Smooth muscle cell (in vitro differentiated cells): ENCODE results near the gene PTPRF. TPM values are rescaled to one million over a fixed set of nuclear protein-coding genes. Genes with fewer than 3 reads are reported as not detected.
A peak's percentile ranks its signal among the peaks of the same experiment; 100 is the strongest.

ENCODE experiments used
- DNase-seq: peaks from one replicate; lab custom pipeline; 2025; ENCODE audit not compliant: unreplicated experiment; lab: John Stamatoyannopoulos, UW
- H2AFZ ChIP-seq: fragments of 200-600 bp; sonication (generic); 2 replicates; pipeline ENCODE4 v1.6.0; 2016; ENCODE audit warnings: antibody characterized with exemption, low read depth, mild to moderate bottlenecking
- H3F3A ChIP-seq: fragments of 200-600 bp; sonication (generic); 2 replicates; pipeline ENCODE4 v1.6.0; 2017; ENCODE audit warnings: antibody characterized with exemption, low read depth
- H3K27ac ChIP-seq: fragments of 200-600 bp; sonication (generic); 2 replicates; pipeline ENCODE4 v1.5.1; 2016; ENCODE audit warnings: low read depth, mild to moderate bottlenecking
- H3K27me3 ChIP-seq: fragments of 200-600 bp; sonication (generic); 2 replicates; pipeline ENCODE4 v1.6.1; 2016; ENCODE audit warnings: low read depth, mild to moderate bottlenecking
- H3K36me3 ChIP-seq: fragments of 200-600 bp; sonication (generic); 2 replicates; pipeline ENCODE4 v1.5.1; 2016; ENCODE audit warnings: low read depth
- H3K4me1 ChIP-seq: fragments of 200-600 bp; sonication (generic); 2 replicates; pipeline ENCODE4 v1.5.1; 2016; ENCODE audit warnings: low read depth
- H3K4me2 ChIP-seq: fragments of 200-600 bp; sonication (generic); 2 replicates; pipeline ENCODE4 v1.6.0; 2016; ENCODE audit warnings: mild to moderate bottlenecking
- H3K4me3 ChIP-seq: fragments of 200-600 bp; sonication (generic); 2 replicates; pipeline ENCODE4 v1.5.1; 2016; ENCODE audit warnings: mild to moderate bottlenecking
- H3K79me2 ChIP-seq: fragments of 200-600 bp; sonication (generic); 2 replicates; pipeline ENCODE4 v1.6.0; 2016; ENCODE audit warnings: low read depth, mild to moderate bottlenecking
- H3K9ac ChIP-seq: fragments of 200-600 bp; sonication (generic); 2 replicates; pipeline ENCODE4 v1.6.0; 2016; ENCODE audit warnings: low read depth
- H3K9me3 ChIP-seq: fragments of 200-600 bp; sonication (generic); replicated peaks from 2 replicates; pipeline ENCODE4 v1.5.1; 2016; ENCODE audit warnings: low read depth
- H4K20me1 ChIP-seq: fragments of 200-600 bp; sonication (generic); 2 replicates; pipeline ENCODE4 v1.6.0; 2016; ENCODE audit warnings: low read depth
- WGBS: methylation state at CpG from one replicate; pipeline ENCODE4 v1.1.7; 2016; ENCODE audit warnings: low lambda C conversion rate; 5-methylcytosine and 5-hydroxymethylcytosine counted together
- polyA plus RNA-seq: library from polyadenylated mRNA; unstranded; fragments of >200 nt; fragmentation: Nextera tagmentation; extraction: Ambion mirVana; gene quantifications from 2 replicates; pipeline ENCODE4 v1.2.1, GENCODE V29; 2016
- total RNA-seq: library from RNA; depleted of rRNA; stranded (reverse); fragments of >200 nt; gene quantifications from 2 replicates; pipeline ENCODE4 v1.2.3, GENCODE V29; 2014
- TF ChIP-seq, protein P1 (sequence below): fragments of 200-600 bp; sonication (generic); IDR thresholded peaks from 2 replicates; pipeline ENCODE4 v1.5.1; 2017; ENCODE audit warnings: borderline replicate concordance, mild to moderate bottlenecking, antibody characterized with exemption; ENCODE audit not compliant: insufficient read depth, poor library complexity, severe bottlenecking

Gene PTPRF
- 51.5 and 71.0 TPM in 2 replicates for total RNA-seq
- 39.9 and 69.9 TPM in 2 replicates for polyA plus RNA-seq

DNA sequence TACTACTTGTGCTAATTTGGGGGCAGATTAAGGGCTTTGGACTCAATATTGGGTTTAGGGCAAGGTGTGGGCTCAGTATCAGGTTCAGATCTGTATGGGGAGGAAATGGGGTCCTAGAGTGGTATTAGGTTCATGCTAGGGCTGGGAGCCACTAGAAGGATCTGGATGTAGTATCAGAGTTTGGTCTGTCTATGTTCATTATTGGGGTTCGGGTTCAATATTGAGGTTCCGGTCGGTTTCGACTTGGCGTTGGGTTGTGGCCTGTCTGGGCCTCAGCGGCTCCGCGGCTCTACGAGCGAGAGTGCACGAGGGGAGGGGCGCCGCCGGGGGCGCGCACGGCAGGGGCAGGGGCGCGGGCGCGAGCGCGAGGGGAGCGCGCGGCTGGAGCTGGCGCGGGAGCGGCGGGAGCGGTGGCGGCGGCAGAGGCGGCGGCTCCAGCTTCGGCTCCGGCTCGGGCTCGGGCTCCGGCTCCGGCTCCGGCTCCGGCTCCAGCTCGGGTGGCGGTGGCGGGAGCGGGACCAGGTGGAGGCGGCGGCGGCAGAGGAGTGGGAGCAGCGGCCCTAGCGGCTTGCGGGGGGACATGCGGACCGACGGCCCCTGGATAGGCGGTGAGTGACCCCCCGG, at the start of gene PTPRF:
Gene PTPRF, plus strand, starts transcription at position 401 of the 624 bp plus-strand sequence. CDS start 14,193 bp downstream, outside the sequence.
- DNase-seq = peak; percentile 12
- 1% methylated on average over 22 of the region's 58 CpGs for WGBS

DNA sequence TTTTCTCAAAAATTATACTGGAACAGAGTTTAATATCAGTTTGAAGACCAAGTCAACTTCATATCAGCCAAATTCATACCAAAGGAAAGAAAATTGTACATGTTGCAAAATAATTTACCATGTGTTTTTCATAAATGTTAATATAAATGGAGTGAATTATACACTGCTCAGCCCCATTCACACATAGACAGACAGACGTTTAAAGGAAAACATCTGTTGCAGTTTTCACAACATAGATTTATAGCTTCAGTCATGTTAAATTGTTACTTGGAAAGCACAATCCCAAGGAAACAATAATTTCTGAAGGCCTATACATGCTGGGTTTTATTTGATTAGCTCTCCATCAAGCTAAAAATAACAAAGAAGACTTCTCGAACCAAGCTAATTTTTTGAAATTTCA, 49.2 kb upstream of the PTPRF start:
- no peaks in the 10 kb centered on the region for H3K27me3 ChIP-seq
- H3K27ac ChIP-seq = no peak overlapping the region
- H3K9ac ChIP-seq = no peak overlapping the region
- TF ChIP-seq, protein P1, sequence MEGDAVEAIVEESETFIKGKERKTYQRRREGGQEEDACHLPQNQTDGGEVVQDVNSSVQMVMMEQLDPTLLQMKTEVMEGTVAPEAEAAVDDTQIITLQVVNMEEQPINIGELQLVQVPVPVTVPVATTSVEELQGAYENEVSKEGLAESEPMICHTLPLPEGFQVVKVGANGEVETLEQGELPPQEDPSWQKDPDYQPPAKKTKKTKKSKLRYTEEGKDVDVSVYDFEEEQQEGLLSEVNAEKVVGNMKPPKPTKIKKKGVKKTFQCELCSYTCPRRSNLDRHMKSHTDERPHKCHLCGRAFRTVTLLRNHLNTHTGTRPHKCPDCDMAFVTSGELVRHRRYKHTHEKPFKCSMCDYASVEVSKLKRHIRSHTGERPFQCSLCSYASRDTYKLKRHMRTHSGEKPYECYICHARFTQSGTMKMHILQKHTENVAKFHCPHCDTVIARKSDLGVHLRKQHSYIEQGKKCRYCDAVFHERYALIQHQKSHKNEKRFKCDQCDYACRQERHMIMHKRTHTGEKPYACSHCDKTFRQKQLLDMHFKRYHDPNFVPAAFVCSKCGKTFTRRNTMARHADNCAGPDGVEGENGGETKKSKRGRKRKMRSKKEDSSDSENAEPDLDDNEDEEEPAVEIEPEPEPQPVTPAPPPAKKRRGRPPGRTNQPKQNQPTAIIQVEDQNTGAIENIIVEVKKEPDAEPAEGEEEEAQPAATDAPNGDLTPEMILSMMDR = no peak
- no peaks in the 10 kb centered on the region for H3K36me3 ChIP-seq
- no peaks in the 10 kb centered on the region for H4K20me1 ChIP-seq
- no peak overlapping the region for H2AFZ ChIP-seq
- no peaks in the 10 kb centered on the region for H3K9me3 ChIP-seq
- DNase-seq = no peak
- H3K79me2 ChIP-seq = no peaks in the 10 kb centered on the region
- H3K4me2 ChIP-seq = no peak overlapping the region
- no peaks in the 10 kb centered on the region for H3F3A ChIP-seq
- WGBS = 88% methylated on average over 2 of the region's 2 CpGs
- no peak overlapping the region for H3K4me3 ChIP-seq
- no peaks in the 10 kb centered on the region for H3K4me1 ChIP-seq

More for the DNA sequence above, at the start of gene PTPRF:
- H4K20me1 ChIP-seq = peaks cover 38% of the 10 kb centered on the region
- H3K27me3 ChIP-seq = no peaks in the 10 kb centered on the region
- H3K4me2 ChIP-seq = peak within 1 kb of the TSS; percentile 94
- peaks cover 25% of the 10 kb centered on the region for H3K4me1 ChIP-seq
- peaks cover 33% of the 10 kb centered on the region for H3K79me2 ChIP-seq
- no peaks in the 10 kb centered on the region for H3K9me3 ChIP-seq
- H3K36me3 ChIP-seq = no peaks in the 10 kb centered on the region
- H2AFZ ChIP-seq = peak within 1 kb of the TSS; percentile 94
- H3K9ac ChIP-seq = peak within 1 kb of the TSS; percentile 54
- H3F3A ChIP-seq = peaks cover 9% of the 10 kb centered on the region
- TF ChIP-seq, protein P1 = no peak
- peak within 1 kb of the TSS; percentile 83 for H3K4me3 ChIP-seq
- no peak within 1 kb of the TSS for H3K27ac ChIP-seq

DNA sequence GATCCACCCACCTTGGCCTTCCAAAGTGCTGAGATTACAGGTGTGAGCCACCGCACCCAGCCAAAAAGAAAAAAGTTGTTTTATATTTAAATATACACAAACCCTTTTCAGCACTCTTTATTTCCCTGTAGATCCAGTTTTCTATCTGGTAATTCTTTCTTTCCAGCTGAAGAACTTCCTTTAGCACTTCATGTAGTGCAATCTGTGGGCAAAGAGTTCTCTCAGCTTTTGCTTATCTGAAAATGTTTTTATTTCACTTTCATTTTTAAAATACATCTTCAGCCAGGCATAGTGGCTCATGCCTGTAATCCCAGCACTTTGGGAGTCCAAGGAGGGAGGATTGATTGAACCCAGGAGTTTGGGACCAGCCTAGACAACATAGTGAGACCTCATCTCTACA, 48.5 kb upstream of the PTPRF start:
- Histone ChIP-seq H3K79me2 (no peaks in the 10 kb centered on the region), H3F3A (no peaks in the 10 kb centered on the region), H3K4me3 (no peak overlapping the region), H2AFZ (no peak overlapping the region), H3K4me2 (no peak overlapping the region), H3K27ac (no peak overlapping the region), H3K36me3 (no peaks in the 10 kb centered on the region), H3K4me1 (no peaks in the 10 kb centered on the region), H3K9me3 (no peaks in the 10 kb centered on the region), H3K9ac (no peak overlapping the region), H3K27me3 (no peaks in the 10 kb centered on the region), H4K20me1 (no peaks in the 10 kb centered on the region)
- TF ChIP-seq, protein P1 = no peak
- no peak for DNase-seq
- 94% methylated on average over 1 of the region's 1 CpG for WGBS

DNA sequence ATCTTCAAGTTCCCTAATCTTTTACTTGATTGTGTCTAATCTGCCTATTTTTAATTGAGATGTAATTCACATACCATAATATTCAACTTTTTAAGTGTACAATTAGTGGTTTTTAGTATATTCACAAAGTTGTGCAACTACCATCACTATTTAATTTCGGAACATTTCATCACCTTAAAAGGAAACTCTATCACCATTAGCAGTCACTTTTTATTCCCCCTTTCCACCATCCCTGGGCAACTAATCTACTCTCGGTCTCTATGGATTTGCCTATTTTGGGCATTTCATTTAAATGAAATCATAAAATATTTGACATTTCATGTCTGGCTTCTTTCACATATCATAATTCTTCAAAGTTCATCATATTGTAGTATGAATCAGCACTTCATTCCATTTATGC, 46.3 kb upstream of the PTPRF start:
- TF ChIP-seq, protein P1 = no peak
- no peak for DNase-seq
- H3K4me2 ChIP-seq = no peak overlapping the region
- WGBS = 91% methylated on average over 2 of the region's 2 CpGs
- peaks cover 6% of the 10 kb centered on the region for H3K9me3 ChIP-seq
- H3K27ac ChIP-seq = no peak overlapping the region
- no peaks in the 10 kb centered on the region for H3K36me3 ChIP-seq
- no peak overlapping the region for H2AFZ ChIP-seq
- no peaks in the 10 kb centered on the region for H3K4me1 ChIP-seq
- no peaks in the 10 kb centered on the region for H3K79me2 ChIP-seq
- H4K20me1 ChIP-seq = no peaks in the 10 kb centered on the region
- no peaks in the 10 kb centered on the region for H3F3A ChIP-seq
- no peak overlapping the region for H3K4me3 ChIP-seq
- H3K9ac ChIP-seq = no peak overlapping the region
- H3K27me3 ChIP-seq = no peaks in the 10 kb centered on the region
